ENCODE measurements around the gene ARMS2. TPM values are rescaled to one million over a fixed set of nuclear protein-coding genes. Genes with fewer than 3 reads are reported as not detected.

Gene ARMS2
- not detected for polyA plus RNA-seq

- Histone ChIP-seq H3K27me3 (ENCODE audit: control insufficient read depth in 1 of 2, insufficient read depth in 2 of 2, low read length in 2 of 2) (no peaks in the 10 kb centered on the region), H3K36me3 (ENCODE audit: control insufficient read depth in 2 of 2, insufficient read depth in 2 of 2, low read length in 1 of 2) (no peaks in the 10 kb centered on the region), H3K4me3 (ENCODE audit: low read depth in 1 of 2, low read length in 2 of 2) (no peak within 1 kb of the TSS), H3K27ac (ENCODE audit: low read depth in 2 of 2, low read length in 1 of 2) (no peak within 1 kb of the TSS), H3K4me1 (ENCODE audit: control insufficient read depth in 2 of 2, insufficient read depth in 2 of 2, low read length in 1 of 2) (peaks cover 0 to 2% of the 10 kb centered on the region in 2 donors), H3K9me3 (ENCODE audit: control insufficient read depth in 2 of 2, insufficient read depth in 1 of 2, low read depth in 1 of 2, low read length in 1 of 2) (no peaks in the 10 kb centered on the region)
- 84 to 89% methylated on average over 7 of the region's 7 CpGs for WGBS, 2 donors
Measured at GRCh38 chr10:122454603-122455080, at the start of gene ARMS2. Gene ARMS2 (plus strand): TSS chr10:122454653. CDS start chr10:122454728, 75 bp downstream.

GRCh38 chr10:122407375-122408125 is 46.9 kb upstream of the ARMS2 start:
- Histone ChIP-seq H3K4me3 (ENCODE audit: low read depth in 1 of 2, low read length in 2 of 2) (no peak overlapping the region), H3K36me3 (ENCODE audit: control insufficient read depth in 2 of 2, insufficient read depth in 2 of 2, low read length in 1 of 2) (peaks cover 0 to 3% of the 10 kb centered on the region in 2 donors), H3K27ac (ENCODE audit: low read depth in 2 of 2, low read length in 1 of 2) (peak overlapping the region in 1 of 2 donors; percentile 13), H3K27me3 (ENCODE audit: control insufficient read depth in 1 of 2, insufficient read depth in 2 of 2, low read length in 2 of 2) (no peaks in the 10 kb centered on the region), H3K9me3 (ENCODE audit: control insufficient read depth in 2 of 2, insufficient read depth in 1 of 2, low read depth in 1 of 2, low read length in 1 of 2) (no peaks in the 10 kb centered on the region), H3K4me1 (ENCODE audit: control insufficient read depth in 2 of 2, insufficient read depth in 2 of 2, low read length in 1 of 2) (no peaks in the 10 kb centered on the region)
- 47 to 49% methylated on average over 8 of the region's 8 CpGs for WGBS, 2 donors

GRCh38 chr10:122413327-122413726 is 41.1 kb upstream of the ARMS2 start:
- no peaks in the 10 kb centered on the region for H3K9me3 ChIP-seq (ENCODE audit: control insufficient read depth in 2 of 2, insufficient read depth in 1 of 2, low read depth in 1 of 2, low read length in 1 of 2)
- H3K4me3 ChIP-seq (ENCODE audit: low read depth in 1 of 2, low read length in 2 of 2), result no peak overlapping the region
- peaks cover 0 to 3% of the 10 kb centered on the region in 2 donors for H3K36me3 ChIP-seq (ENCODE audit: control insufficient read depth in 2 of 2, insufficient read depth in 2 of 2, low read length in 1 of 2)
- H3K4me1 ChIP-seq (ENCODE audit: control insufficient read depth in 2 of 2, insufficient read depth in 2 of 2, low read length in 1 of 2), result no peaks in the 10 kb centered on the region
- no peak overlapping the region for H3K27ac ChIP-seq (ENCODE audit: low read depth in 2 of 2, low read length in 1 of 2)
- H3K27me3 ChIP-seq (ENCODE audit: control insufficient read depth in 1 of 2, insufficient read depth in 2 of 2, low read length in 2 of 2), result no peaks in the 10 kb centered on the region

- Histone ChIP-seq H3K4me1 (ENCODE audit: control insufficient read depth in 2 of 2, insufficient read depth in 2 of 2, low read length in 1 of 2) (no peaks in the 10 kb centered on the region), H3K4me3 (ENCODE audit: low read depth in 1 of 2, low read length in 2 of 2) (no peak overlapping the region), H3K27ac (ENCODE audit: low read depth in 2 of 2, low read length in 1 of 2) (peak overlapping the region in 1 of 2 donors; percentile 21), H3K27me3 (ENCODE audit: control insufficient read depth in 1 of 2, insufficient read depth in 2 of 2, low read length in 2 of 2) (no peaks in the 10 kb centered on the region), H3K9me3 (ENCODE audit: control insufficient read depth in 2 of 2, insufficient read depth in 1 of 2, low read depth in 1 of 2, low read length in 1 of 2) (no peaks in the 10 kb centered on the region), H3K36me3 (ENCODE audit: control insufficient read depth in 2 of 2, insufficient read depth in 2 of 2, low read length in 1 of 2) (peaks cover 0 to 3% of the 10 kb centered on the region in 2 donors)
- WGBS, 2 donors, result 87% methylated on average over 2 of the region's 2 CpGs
Measured at GRCh38 chr10:122417667-122418066, 36.8 kb upstream of the ARMS2 start.

GRCh38 chr10:122419016-122419415 is 35.4 kb upstream of the ARMS2 start:
- 50 to 52% methylated on average over 1 of the region's 1 CpG for WGBS, 2 donors
- H3K36me3 ChIP-seq (ENCODE audit: control insufficient read depth in 2 of 2, insufficient read depth in 2 of 2, low read length in 1 of 2), result peaks cover 0 to 3% of the 10 kb centered on the region in 2 donors

GRCh38 chr10:122419876-122420623 is 34.4 kb upstream of the ARMS2 start:
- no peak overlapping the region for H3K4me3 ChIP-seq (ENCODE audit: low read depth in 1 of 2, low read length in 2 of 2)
- peaks cover 0 to 3% of the 10 kb centered on the region in 2 donors for H3K36me3 ChIP-seq (ENCODE audit: control insufficient read depth in 2 of 2, insufficient read depth in 2 of 2, low read length in 1 of 2)
- no peaks in the 10 kb centered on the region for H3K4me1 ChIP-seq (ENCODE audit: control insufficient read depth in 2 of 2, insufficient read depth in 2 of 2, low read length in 1 of 2)
- no peak overlapping the region for H3K27ac ChIP-seq (ENCODE audit: low read depth in 2 of 2, low read length in 1 of 2)
- WGBS, 2 donors, result 53 to 61% methylated on average over 3 of the region's 3 CpGs
- H3K27me3 ChIP-seq (ENCODE audit: control insufficient read depth in 1 of 2, insufficient read depth in 2 of 2, low read length in 2 of 2), result no peaks in the 10 kb centered on the region
- H3K9me3 ChIP-seq (ENCODE audit: control insufficient read depth in 2 of 2, insufficient read depth in 1 of 2, low read depth in 1 of 2, low read length in 1 of 2), result no peaks in the 10 kb centered on the region

More at GRCh38 chr10:122419016-122419415, 35.4 kb upstream of the ARMS2 start:
- no peak overlapping the region for H3K27ac ChIP-seq (ENCODE audit: low read depth in 2 of 2, low read length in 1 of 2)
- H3K4me3 ChIP-seq (ENCODE audit: low read depth in 1 of 2, low read length in 2 of 2), result no peak overlapping the region
- H3K9me3 ChIP-seq (ENCODE audit: control insufficient read depth in 2 of 2, insufficient read depth in 1 of 2, low read depth in 1 of 2, low read length in 1 of 2), result no peaks in the 10 kb centered on the region
- H3K4me1 ChIP-seq (ENCODE audit: control insufficient read depth in 2 of 2, insufficient read depth in 2 of 2, low read length in 1 of 2), result no peaks in the 10 kb centered on the region
- no peaks in the 10 kb centered on the region for H3K27me3 ChIP-seq (ENCODE audit: control insufficient read depth in 1 of 2, insufficient read depth in 2 of 2, low read length in 2 of 2)

GRCh38 chr10:122420624-122421007 is 33.8 kb upstream of the ARMS2 start:
- H3K4me3 ChIP-seq (ENCODE audit: low read depth in 1 of 2, low read length in 2 of 2), result no peak overlapping the region
- H3K36me3 ChIP-seq (ENCODE audit: control insufficient read depth in 2 of 2, insufficient read depth in 2 of 2, low read length in 1 of 2), result peaks cover 0 to 3% of the 10 kb centered on the region in 2 donors
- H3K9me3 ChIP-seq (ENCODE audit: control insufficient read depth in 2 of 2, insufficient read depth in 1 of 2, low read depth in 1 of 2, low read length in 1 of 2), result no peaks in the 10 kb centered on the region
- H3K27me3 ChIP-seq (ENCODE audit: control insufficient read depth in 1 of 2, insufficient read depth in 2 of 2, low read length in 2 of 2), result no peaks in the 10 kb centered on the region
- H3K4me1 ChIP-seq (ENCODE audit: control insufficient read depth in 2 of 2, insufficient read depth in 2 of 2, low read length in 1 of 2), result no peaks in the 10 kb centered on the region
- 79 to 87% methylated on average over 3 of the region's 3 CpGs for WGBS, 2 donors
- peak overlapping the region in 1 of 2 donors; percentile 31 for H3K27ac ChIP-seq (ENCODE audit: low read depth in 2 of 2, low read length in 1 of 2)

- H3K4me1 ChIP-seq (ENCODE audit: control insufficient read depth in 2 of 2, insufficient read depth in 2 of 2, low read length in 1 of 2), result no peaks in the 10 kb centered on the region
- WGBS, 2 donors, result 73 to 80% methylated on average over 3 of the region's 3 CpGs
- no peaks in the 10 kb centered on the region for H3K27me3 ChIP-seq (ENCODE audit: control insufficient read depth in 1 of 2, insufficient read depth in 2 of 2, low read length in 2 of 2)
- no peak overlapping the region for H3K4me3 ChIP-seq (ENCODE audit: low read depth in 1 of 2, low read length in 2 of 2)
- no peaks in the 10 kb centered on the region for H3K9me3 ChIP-seq (ENCODE audit: control insufficient read depth in 2 of 2, insufficient read depth in 1 of 2, low read depth in 1 of 2, low read length in 1 of 2)
- H3K36me3 ChIP-seq (ENCODE audit: control insufficient read depth in 2 of 2, insufficient read depth in 2 of 2, low read length in 1 of 2), result peaks cover 0 to 1% of the 10 kb centered on the region in 2 donors
- H3K27ac ChIP-seq (ENCODE audit: low read depth in 2 of 2, low read length in 1 of 2), result no peak overlapping the region
Measured at GRCh38 chr10:122421054-122421625, 33.3 kb upstream of the ARMS2 start.

GRCh38 chr10:122421742-122422141 is 32.7 kb upstream of the ARMS2 start:
- no peaks in the 10 kb centered on the region for H3K9me3 ChIP-seq (ENCODE audit: control insufficient read depth in 2 of 2, insufficient read depth in 1 of 2, low read depth in 1 of 2, low read length in 1 of 2)
- no peaks in the 10 kb centered on the region for H3K36me3 ChIP-seq (ENCODE audit: control insufficient read depth in 2 of 2, insufficient read depth in 2 of 2, low read length in 1 of 2)
- H3K4me1 ChIP-seq (ENCODE audit: control insufficient read depth in 2 of 2, insufficient read depth in 2 of 2, low read length in 1 of 2), result no peaks in the 10 kb centered on the region
- no peak overlapping the region for H3K4me3 ChIP-seq (ENCODE audit: low read depth in 1 of 2, low read length in 2 of 2)
- H3K27ac ChIP-seq (ENCODE audit: low read depth in 2 of 2, low read length in 1 of 2), result no peak overlapping the region
- no peaks in the 10 kb centered on the region for H3K27me3 ChIP-seq (ENCODE audit: control insufficient read depth in 1 of 2, insufficient read depth in 2 of 2, low read length in 2 of 2)

Measured in esophagus (tissue), 2 donors.